GOT3 (cell line): ENCODE measurements around the gene WFS1.
A peak's percentile ranks its signal among the peaks of the same experiment; 100 is the strongest.

Source experiments
- DNase-seq: peaks from one replicate; lab custom pipeline; 2025; ENCODE audit warnings: mixed read lengths; lab: John Stamatoyannopoulos, UW

WFS1 gene, protein sequence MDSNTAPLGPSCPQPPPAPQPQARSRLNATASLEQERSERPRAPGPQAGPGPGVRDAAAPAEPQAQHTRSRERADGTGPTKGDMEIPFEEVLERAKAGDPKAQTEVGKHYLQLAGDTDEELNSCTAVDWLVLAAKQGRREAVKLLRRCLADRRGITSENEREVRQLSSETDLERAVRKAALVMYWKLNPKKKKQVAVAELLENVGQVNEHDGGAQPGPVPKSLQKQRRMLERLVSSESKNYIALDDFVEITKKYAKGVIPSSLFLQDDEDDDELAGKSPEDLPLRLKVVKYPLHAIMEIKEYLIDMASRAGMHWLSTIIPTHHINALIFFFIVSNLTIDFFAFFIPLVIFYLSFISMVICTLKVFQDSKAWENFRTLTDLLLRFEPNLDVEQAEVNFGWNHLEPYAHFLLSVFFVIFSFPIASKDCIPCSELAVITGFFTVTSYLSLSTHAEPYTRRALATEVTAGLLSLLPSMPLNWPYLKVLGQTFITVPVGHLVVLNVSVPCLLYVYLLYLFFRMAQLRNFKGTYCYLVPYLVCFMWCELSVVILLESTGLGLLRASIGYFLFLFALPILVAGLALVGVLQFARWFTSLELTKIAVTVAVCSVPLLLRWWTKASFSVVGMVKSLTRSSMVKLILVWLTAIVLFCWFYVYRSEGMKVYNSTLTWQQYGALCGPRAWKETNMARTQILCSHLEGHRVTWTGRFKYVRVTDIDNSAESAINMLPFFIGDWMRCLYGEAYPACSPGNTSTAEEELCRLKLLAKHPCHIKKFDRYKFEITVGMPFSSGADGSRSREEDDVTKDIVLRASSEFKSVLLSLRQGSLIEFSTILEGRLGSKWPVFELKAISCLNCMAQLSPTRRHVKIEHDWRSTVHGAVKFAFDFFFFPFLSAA

DNA sequence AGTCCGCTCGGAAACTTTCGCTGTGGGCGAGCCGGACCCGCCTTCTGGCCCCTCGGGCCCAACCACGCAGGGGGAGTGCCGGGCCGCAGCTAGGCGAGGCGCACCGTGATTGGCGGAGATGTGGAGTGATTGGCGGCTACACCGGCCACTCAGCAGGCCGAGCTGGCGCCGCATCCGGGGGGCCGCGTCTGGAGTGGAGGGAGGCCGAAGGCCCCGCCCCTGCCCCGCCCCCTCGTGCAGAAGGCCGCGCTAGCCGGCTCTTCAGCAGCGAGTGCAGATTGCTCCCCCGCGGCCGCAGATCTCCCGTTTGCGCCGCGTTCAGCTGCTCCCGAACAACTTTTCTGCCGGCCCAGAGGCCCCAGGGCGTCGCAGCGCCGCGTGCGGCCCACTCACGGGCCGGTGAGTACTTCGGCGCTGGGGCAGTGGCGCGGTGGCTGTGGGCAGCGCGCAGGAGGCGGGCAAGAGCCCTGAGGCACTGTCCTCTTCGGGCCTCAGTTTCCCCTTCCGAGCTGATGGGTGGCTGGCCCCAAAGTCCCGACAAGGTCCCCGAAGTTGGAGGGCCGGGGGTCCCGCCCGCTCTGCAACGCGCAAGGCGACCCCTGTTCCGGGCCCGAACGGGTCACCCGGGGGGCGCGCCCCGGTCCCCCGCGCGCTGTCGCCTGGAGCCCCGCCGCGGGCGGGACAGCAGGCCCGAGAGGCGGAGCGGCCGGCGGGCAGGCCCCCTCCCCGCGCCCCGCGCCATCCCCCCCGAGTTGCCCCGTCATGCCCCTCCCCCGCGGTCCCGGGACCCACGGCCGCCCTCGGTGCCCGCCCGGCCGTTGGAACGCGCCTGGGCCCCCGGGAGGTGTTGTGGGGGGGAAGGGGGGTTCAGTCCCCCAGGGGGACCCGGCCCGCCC lies at the start of gene WFS1:
Gene WFS1 (plus strand): TSS at position 235 of the 896 bp plus-strand sequence. CDS start 7,606 bp downstream, outside the sequence.
- peak; percentile 91 for DNase-seq

DNA sequence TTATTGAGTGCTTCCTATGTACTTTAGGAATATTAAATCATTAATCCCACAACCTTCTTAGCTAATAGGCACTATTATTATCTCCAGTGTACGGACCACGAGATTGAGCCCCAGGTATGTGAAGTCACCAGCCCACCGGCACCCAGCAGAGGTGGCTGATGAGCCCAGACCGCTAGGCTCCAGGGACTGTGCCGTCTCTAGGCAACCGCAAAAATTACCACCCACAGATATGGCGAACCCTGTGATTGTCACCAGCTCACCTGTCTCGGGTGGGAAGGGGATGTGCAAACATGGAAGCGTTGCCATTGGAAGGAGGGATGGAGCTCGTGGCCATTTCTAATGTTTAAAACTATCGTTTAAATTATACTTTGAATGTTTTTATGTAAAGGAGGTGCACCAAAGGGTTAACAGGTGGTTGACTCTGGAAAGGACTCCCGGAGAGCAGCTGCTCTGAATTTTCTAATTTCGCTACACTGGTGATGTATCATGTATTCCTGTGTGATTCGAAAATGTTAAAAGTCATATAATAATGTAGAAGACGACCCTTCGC lies 48.3 kb upstream of the WFS1 start:
- DNase-seq: no peak

DNA sequence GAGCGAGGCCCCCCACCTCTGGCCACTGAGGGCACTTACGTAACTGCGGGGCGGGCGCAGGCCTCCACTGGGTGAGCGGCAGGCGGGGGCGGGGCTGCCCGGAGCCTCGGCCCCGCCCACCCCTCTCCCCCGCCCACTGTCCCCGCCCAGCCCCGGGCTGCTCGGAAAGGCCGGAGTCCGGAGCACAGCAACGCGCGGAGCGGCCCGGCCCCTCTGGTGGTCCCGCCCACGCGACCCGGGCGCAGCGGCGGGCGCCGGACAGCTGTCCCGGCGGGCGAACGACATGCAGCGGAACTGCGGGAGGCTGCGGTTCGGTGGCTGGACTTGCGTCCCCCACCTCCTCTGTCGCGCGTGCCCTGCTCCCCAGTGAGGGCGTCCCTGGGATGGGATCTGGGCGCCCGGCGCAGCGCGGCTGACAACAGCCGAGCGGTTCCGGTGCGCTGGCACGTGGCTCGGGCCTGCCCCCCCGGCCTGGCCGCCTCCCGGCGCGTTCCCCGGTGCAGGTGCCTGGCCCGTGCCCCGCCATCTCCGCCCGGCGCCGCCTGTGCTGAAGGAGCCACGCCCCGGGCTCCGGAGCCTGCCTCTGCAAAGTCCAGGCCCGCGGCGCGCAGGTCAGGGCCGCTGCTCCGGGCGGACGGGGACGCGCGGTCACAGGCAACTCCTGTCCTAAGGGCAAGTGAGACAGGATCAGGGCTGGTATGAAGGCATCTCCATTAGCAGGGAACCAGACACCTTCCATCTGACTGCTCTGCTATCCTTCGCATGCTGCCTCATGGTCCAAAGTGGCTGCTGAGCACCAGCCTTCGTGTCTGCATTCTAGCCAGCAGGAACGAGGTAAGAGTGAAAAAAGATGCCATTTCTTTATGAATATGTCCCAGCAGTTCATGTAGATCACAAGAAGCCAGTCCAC lies 47.5 kb upstream of the WFS1 start:
- DNase-seq: no peak

DNA sequence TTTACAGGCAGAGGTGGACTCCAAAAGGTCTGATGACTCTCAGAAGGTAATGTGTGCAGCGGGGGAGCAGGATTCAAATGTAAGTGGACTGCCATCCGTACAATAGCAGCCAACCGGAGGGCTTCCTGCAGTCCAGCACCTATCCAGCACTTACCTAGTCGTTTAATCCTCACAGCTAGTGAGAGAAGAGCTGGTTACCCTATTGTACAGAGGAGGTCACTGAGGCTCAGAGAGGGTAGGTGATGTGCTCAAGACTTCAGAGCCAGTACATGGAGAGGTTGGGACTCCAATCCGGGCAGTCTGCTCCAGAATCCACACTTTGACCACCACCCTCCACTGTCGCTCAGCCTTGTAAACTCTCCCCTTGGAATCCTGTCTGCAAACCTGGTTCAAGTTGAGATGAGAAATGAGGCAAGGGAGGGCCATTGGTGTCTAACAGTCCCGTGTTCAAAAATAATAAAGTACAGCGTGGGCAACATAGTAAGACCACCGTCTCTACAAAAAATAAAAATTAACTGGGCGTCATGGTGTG lies 46.8 kb upstream of the WFS1 start:
- DNase-seq: no peak

DNA sequence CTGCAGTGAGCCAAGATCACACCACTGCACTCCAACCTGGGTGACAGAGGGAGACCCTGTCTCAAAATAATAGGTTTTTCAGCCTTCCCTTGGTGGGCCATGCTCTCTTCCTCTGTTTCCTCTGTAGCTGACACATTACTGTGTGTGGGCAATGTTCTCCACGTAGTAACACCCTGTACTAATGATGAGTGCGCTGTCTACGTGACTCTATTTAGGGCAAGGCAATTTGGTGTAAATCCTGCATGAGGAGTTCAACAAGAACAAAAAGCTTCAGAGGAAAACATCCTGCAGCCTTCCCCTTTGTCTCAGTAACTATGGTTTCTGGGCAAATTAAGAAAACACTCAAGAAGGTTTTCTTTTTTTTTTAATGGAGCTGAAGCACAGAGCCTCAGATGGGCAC lies 44.9 kb upstream of the WFS1 start:
- no peak for DNase-seq

DNA sequence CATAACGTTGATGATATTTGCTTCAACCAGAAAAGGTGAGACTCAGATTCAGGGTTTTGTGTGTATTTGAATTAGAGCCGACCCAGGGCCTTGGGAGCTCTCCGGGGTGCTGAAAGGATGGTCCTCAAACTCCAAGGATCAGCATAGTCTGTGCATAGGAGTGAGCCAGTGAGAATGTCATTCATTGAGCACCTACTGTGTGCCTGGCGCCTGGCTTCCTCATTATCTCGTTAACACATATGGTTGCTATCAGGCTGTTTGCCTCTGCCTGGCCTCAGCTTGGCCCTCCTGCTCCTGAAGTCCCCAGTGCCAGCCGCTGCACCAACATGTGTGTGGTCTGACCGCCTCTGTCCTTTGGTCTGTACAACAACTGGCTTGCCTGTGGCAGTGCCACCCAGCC lies 44.2 kb upstream of the WFS1 start:
- no peak for DNase-seq

DNA sequence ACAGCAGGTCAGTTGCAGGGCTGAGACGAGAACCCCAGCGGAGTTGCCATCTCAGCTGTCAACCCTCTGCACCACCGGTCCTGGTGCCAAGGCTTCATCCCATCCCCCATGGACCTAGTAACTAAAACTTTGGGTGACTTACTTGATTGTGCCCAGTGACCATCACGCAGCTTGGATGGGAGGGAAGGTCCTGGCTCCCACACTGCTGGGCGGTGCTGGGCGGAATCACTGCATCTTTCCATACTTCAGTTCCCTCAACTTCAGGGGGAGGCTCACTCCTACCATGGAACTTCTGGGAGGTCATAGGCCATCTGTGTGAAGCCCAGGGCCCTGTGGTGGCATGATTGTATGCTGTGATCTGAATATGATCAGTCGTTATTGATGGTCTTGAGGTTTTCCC lies 43.1 kb upstream of the WFS1 start:
- no peak for DNase-seq

DNA sequence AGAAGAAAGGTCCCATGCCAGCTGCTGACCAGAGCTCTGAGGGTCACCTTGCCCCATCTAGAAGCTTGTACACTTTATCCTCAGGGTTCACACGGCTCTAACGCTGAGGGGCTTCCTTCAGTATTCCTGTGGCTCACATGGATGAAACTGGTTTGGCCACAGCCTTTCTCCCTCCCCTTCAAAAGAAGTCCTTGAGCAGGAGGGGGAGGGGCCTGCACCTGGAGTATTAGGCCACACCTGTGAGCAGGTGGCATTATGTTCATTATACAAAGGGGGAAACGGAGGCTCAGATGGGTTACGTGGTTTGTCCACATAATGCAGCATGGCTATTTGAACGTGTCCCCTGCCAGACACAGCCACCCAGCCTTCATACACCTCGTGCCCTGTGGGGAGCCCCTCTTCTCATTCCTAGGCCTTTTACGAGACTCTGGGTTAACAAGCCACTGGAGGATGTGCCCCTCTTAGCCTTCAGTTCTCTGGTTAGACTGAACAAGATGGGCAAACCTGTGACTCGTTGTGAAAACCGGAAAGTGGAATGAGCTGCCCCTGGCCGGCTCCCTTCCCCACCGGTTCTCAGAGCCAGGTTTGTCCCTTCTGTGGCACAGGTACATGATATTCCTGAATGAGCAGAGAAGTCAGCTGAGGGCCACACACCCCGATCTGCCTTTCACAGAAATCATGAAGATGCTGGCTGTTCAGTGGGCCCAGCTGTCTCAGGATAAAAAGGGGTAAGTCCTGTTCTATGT lies 42.1 kb upstream of the WFS1 start:
- DNase-seq: no peak

DNA sequence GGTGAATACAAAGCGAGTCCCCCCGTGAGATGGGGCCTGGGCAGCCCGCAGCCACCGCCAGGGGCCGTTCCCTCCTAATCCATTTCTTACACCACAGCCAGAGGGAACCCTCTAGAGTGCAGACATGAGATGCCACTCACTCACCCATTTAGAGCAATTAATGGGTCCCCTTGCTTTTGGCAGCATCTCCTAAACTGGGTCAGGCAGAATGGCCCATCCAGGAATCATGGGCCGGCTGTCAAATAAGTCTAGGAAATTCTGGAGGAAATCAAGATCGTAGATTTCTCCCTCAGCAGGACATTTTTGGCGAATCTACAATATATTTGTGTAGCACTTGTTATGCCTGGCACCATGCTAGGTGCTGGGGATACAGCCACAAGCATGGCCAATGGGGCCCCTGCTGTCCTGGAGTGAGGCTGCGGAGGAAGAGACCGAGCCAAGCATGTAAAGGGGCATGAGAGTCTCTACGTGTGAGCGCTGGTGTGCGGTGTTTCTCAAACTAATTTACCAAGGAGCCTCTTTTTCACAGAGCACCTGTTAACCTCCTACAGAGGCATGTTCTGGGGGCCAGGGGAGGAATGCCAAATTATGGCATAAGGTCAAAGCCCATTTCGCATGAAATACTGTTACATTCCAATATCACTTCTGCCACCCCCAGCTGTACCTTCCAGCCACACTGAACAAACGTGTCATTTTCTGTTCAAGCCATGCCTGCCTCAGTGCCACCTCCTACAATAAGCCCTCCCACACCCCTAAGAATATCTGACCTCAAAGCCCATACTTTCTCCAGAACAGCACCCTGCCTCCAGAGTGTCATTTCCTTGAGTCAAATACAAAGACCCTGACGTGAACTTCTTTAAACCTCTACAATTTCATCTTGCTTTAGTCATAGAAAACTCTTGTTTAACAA lies 41.2 kb upstream of the WFS1 start:
- no peak for DNase-seq

DNA sequence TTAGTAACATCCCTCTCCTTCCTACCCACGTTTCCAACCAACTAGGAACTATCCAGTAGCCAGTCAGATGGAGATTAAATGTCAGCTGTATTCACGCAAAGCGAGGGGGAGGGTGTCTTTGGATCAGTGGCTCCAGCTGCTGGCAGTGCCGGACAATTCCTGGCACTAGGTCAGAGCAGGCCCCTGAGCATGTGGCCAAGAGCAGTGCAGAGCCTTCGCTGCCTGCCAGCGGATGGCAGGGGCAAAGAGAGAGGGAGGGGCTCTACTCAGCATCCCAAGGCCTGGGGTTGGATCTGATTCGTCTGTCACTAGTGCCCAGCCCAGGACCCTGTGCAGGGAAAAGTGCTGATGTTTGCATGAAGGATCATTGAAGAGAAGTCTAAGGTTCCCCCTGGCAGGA lies 40.6 kb upstream of the WFS1 start:
- DNase-seq: no peak

DNA sequence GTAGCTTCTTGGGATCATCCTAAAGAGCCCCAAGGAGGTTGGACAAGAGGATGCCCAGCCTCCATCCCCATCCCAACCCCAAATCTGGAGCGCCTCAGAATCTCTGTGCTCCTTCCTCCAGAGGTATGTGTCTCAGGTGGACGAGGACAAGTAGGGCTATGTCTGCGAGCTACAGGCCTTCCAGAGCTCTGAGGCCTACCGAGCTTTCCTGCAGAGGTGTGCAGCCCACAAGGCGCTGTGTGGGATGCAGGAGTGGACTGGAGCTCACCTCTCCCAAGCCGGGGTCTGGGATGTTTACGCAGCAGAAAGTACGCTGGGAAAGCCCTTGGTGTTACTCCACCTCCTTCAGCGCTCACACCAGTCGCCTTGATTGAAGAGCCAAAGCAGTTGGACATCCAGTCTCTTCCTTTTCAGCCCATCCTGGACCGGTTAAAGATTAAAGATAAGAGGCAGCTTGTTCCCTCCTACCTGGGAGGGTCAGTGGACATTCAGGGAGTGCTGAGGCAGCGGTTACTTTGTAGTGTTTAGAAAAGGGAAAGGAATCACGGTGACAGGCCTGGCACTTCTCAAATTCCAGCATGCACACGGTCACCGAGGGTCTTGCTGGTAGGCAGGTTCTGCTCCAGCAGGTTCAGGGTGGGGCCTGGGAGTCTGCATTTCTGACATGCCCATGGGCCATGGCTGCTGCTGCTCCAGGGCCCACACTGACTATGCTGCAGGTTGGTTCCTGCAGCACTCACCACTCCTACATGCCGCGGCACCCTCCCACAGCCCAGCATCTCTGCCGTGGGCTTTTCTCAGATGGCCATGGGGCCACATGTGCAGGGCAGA lies 39.8 kb upstream of the WFS1 start:
- DNase-seq: no peak

DNA sequence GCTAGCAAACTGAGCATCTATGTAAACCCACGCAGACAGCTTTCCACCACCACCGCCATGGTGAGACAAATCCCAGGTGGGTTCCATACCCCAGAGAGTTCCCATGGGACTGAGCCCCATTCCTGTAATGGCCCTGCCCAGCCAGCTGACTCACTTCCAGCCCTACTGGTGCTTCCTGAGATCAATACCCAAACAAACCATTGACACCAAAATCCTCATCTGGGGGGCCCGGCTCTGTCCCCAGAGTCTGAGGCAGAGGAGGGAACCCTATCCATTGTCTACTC lies 39.2 kb upstream of the WFS1 start:
- DNase-seq: no peak

DNA sequence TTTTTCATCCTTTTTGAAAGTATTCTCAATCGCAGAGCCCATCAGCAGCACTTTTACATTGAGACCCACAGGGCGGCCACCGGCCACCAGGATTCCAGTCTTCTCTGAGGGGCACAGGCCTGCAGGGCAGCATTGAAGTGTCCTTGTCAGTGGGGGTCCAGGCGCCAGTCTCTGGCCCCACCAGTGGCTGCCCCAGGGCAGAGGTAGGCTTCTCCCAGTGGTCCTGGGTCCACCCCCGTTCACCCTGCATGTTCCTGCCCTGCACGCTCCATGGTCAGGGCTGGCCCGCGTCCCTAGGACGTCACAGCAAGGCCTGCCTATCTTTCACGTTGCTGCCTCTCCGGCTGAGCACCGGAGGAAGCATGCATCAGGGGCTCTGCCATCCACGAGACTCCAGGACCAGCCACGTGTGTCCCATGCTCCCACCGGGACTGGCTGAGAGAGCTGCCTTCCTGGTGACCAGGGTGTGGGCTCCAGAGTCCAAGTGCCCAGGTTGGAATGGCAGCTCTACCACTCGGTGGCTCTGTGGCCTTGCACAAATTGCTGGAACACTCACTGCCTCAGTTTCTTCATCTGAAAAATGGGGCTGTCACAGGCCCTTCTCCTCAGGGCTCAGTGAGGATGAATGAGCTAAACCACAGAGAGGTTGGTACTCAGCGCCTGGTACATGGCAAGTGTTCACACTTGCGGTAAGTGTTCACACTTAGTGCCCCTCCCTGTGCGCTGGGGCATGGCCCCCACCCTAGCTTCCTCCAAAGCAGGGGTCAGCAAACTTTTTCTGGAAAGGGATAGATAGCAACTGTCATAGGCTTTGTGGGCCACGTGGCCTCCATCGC lies 38.6 kb upstream of the WFS1 start:
- DNase-seq: no peak

DNA sequence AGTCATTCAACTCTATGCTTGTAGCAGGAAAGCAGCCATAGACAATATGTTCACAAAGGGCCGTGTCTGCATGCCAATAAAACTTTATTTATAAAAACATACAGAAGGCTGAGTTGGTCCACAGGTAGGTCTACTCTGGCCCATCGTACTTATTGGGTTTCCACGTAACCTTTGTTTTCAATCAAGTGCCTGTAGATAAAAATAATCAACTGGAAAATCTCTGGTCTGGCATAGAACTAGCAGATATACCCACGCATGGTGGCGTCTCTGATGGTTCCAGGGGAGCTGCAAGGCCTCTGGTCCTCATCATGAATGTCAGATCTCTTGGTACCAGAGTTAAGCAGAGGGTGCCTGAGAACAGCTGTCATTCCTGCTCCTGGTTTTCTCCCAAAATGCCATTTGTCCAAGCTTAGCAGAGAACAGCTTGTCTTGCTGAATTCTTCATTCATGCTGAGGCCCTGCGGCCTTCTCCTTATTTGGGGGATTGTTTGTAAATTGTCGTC lies 37.9 kb upstream of the WFS1 start:
- no peak for DNase-seq

DNA sequence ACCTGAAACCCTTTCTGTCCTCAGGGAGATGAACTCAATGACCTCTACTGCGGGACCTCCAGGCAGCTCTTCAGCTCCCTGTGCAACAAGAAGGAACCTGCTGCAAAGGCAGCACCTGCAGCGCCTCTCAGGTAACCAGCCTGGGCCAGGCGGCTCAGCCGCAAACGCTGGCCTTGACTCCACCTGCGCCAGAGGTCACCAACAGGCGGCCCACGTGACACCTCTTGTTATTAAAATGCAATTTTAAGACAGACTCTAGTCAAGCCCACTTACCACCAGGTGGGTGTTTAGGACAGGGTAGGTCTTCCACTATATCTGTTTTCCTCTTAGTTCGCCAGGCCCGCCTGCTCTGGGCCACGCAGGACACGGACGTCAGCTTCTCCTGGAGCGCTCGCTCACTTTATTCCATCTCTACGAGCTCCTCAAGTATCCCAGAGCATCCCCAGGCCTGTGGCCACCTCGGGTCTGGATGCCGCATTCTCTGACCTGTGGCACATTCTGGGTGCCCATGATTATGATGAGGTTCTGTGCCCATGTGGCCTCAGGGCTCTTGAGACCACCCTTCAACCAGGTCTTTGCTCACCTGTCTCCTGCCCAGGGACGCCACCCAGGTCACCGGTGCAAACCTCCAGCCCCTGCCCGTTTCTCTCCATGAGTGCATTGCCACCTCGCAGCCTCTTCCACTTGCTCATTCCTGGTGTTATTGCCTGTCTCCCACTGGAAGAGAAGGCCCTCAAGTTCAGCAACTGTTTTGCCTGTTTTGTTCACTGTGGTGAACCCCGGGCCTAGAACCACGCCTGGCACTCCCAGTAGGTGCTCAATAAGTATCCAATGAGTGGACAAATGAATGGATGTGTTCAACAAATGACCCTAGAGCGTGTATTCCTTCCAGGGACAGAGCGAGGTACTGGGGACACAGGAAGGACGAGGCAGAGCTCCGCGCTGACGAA lies 36.5 kb upstream of the WFS1 start:
- no peak for DNase-seq

DNA sequence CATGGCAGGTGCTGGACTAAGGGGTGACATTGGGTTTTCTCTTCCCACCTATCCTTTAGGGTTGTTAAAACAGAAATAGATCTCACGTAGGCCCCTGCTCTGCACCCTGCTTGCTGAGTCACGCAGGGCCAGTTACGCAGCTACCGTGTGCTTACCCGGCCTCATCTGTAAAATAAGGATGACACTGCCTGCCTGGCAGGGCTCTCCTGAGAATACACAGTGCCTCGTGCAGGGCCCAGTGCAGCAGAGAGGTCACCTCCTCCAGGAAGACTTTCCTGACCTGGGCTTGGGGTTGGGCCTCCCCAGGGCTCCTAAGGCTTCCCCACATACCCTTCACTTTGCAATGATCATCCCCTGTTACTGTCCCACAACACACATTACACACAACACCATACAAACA lies 35.7 kb upstream of the WFS1 start:
- no peak for DNase-seq
